Right cardiac atrium (tissue), 5 donors: Measurements from ENCODE around the gene ADAM10. TPM values are rescaled to one million over a fixed set of nuclear protein-coding genes. Genes with fewer than 3 reads are reported as not detected.

Experiments
- ATAC-seq, 2 donors: fragments of 200-7000 bp; cut with Tn5 transposase; one replicate each; pipeline versions ENCODE4 v1.8.0 to v1.9.1; 2020; ENCODE audit warnings: moderate library complexity in 2 of 2, mild to moderate bottlenecking in 1 of 2
- DNase-seq, 3 donors: peaks; one replicate each; pipeline ENCODE4 v3.0.0-alpha.2; 2020
- H3K27ac ChIP-seq: one replicate; pipeline ENCODE4 v1.5.1; 2013; ENCODE audit warnings: mild to moderate bottlenecking, low read length, control low read depth, moderate library complexity
- H3K27me3 ChIP-seq: one replicate; pipeline ENCODE4 v1.6.1; 2013; ENCODE audit not compliant: control insufficient read depth, insufficient read depth
- H3K4me1 ChIP-seq: one replicate; pipeline ENCODE4 v1.6.1; 2013; ENCODE audit warnings: low read length; ENCODE audit not compliant: control insufficient read depth, insufficient read depth
- H3K4me3 ChIP-seq: one replicate; pipeline ENCODE4 v1.5.1; 2013; ENCODE audit warnings: low read length, control low read depth
- H3K9me3 ChIP-seq: one replicate; pipeline ENCODE4 v1.6.1; 2013; ENCODE audit warnings: low read length; ENCODE audit not compliant: control insufficient read depth
- WGBS: extraction: QIAGEN DNeasy Blood & Tissue Kit; methylation state at CpG from one replicate; pipeline ENCODE4 v1.1.7; 2013; 5-methylcytosine and 5-hydroxymethylcytosine counted together
- intact Hi-C, 4 donors: fragments of 100-400 bp; cut with DNase I; formaldehyde crosslinking; loops; one replicate each; pipeline versions ENCODE4 v1.11.0 to v1.14.0; 2022 to 2023
- polyA plus RNA-seq: library from polyadenylated mRNA; stranded (reverse); fragments of 200-250 nt; gene quantifications from one replicate; pipeline ENCODE4 v1.2.3, GENCODE V29; 2013
- total RNA-seq, 4 donors: library from RNA; stranded (reverse); fragmentation: NEBNext Ultra II Directional; extraction: Animal tissue kit (Norgen Biotek cat#: 25700); gene quantifications; one replicate each; pipeline ENCODE4 v1.2.1, GENCODE V29; 2021
- donor health status: healthy with polysubstance abuse.
- donor health status: DM: no; HTN: yes; CAD: no.
- donor health status: DM: no; HTN: no; CAD: no.
- donor health status: DM: no; HTN: yes; CAD: no; lungs with severe emphysema.
- donor health status: DM: yes; HTN: yes; CAD: no.

The ADAM10 gene
- total and polyA plus RNA-seq, 5 donors, result 14.1 to 103 (median 92.8) TPM

- Histone ChIP-seq H3K4me1 (no peaks in the 10 kb centered on the region), H3K27me3 (no peaks in the 10 kb centered on the region), H3K9me3 (no peaks in the 10 kb centered on the region), H3K27ac (no peak overlapping the region), H3K4me3 (no peak overlapping the region)
- DNase-seq (no peak), ATAC-seq (no peak)
- 93% methylated on average over 2 of the region's 2 CpGs for WGBS
- intact Hi-C loops, result no loop called here
These were observed 78.3 kb downstream of the ADAM10 start for GRCh38 chr15:58671186-58671585.

GRCh38 chr15:58669108-58669507 lies 80.4 kb downstream of the ADAM10 start:
- intact Hi-C loops, result no loop called here
- ATAC-seq (no peak), DNase-seq (no peak)
- 35% methylated on average over 1 of the region's 1 CpG for WGBS
- H3K4me1 ChIP-seq, result no peaks in the 10 kb centered on the region
- no peaks in the 10 kb centered on the region for H3K9me3 ChIP-seq
- H3K4me3 ChIP-seq, result no peak overlapping the region
- no peaks in the 10 kb centered on the region for H3K27me3 ChIP-seq
- no peak overlapping the region for H3K27ac ChIP-seq

GRCh38 chr15:58666957-58667356 lies 82.5 kb downstream of the ADAM10 start:
- H3K27me3 ChIP-seq, result no peaks in the 10 kb centered on the region
- no peaks in the 10 kb centered on the region for H3K4me1 ChIP-seq
- 55% methylated on average over 1 of the region's 1 CpG for WGBS
- H3K4me3 ChIP-seq, result no peak overlapping the region
- no peak overlapping the region for H3K27ac ChIP-seq
- intact Hi-C loops, result no loop called here
- no peaks in the 10 kb centered on the region for H3K9me3 ChIP-seq
- ATAC-seq (no peak), DNase-seq (no peak)

GRCh38 chr15:58665672-58666071 lies 83.8 kb downstream of the ADAM10 start:
- 94% methylated on average over 2 of the region's 2 CpGs for WGBS
- H3K9me3 ChIP-seq, result no peaks in the 10 kb centered on the region
- intact Hi-C loops, result no loop called here
- H3K4me3 ChIP-seq, result no peak overlapping the region
- H3K4me1 ChIP-seq, result no peaks in the 10 kb centered on the region
- no peak overlapping the region for H3K27ac ChIP-seq
- no peak for ATAC-seq
- DNase-seq, result no peak
- H3K27me3 ChIP-seq, result no peaks in the 10 kb centered on the region

- no peaks in the 10 kb centered on the region for H3K9me3 ChIP-seq
- H3K4me1 ChIP-seq, result no peaks in the 10 kb centered on the region
- H3K27ac ChIP-seq, result no peak overlapping the region
- no peaks in the 10 kb centered on the region for H3K27me3 ChIP-seq
- intact Hi-C loops, result no loop called here
- no peak for DNase-seq
- no peak overlapping the region for H3K4me3 ChIP-seq
- ATAC-seq, result no peak
These were observed 99.4 kb downstream of the ADAM10 start for GRCh38 chr15:58650102-58650501.

- H3K4me1 ChIP-seq, result no peaks in the 10 kb centered on the region
- H3K9me3 ChIP-seq, result no peaks in the 10 kb centered on the region
- no peak overlapping the region for H3K4me3 ChIP-seq
- H3K27me3 ChIP-seq, result no peaks in the 10 kb centered on the region
- 97% methylated on average over 2 of the region's 2 CpGs for WGBS
- no peak for DNase-seq
- intact Hi-C loops, result no loop called here
- H3K27ac ChIP-seq, result no peak overlapping the region
- ATAC-seq, result no peak
These were observed 100.3 kb downstream of the ADAM10 start for GRCh38 chr15:58649175-58649574.

- no peak overlapping the region for H3K27ac ChIP-seq
- intact Hi-C loops, result no loop called here
- no peak overlapping the region for H3K4me3 ChIP-seq
- no peak for DNase-seq
- no peaks in the 10 kb centered on the region for H3K27me3 ChIP-seq
- no peak for ATAC-seq
- H3K4me1 ChIP-seq, result no peaks in the 10 kb centered on the region
- 90% methylated on average over 5 of the region's 5 CpGs for WGBS
- no peaks in the 10 kb centered on the region for H3K9me3 ChIP-seq
These were observed 105.5 kb downstream of the ADAM10 start for GRCh38 chr15:58643996-58644395.

- ATAC-seq, result no peak
- WGBS, result 76% methylated on average over 4 of the region's 4 CpGs
- no peak overlapping the region for H3K27ac ChIP-seq
These were observed 107.8 kb downstream of the ADAM10 start for GRCh38 chr15:58641660-58642059.

GRCh38 chr15:58639992-58640391 lies 109.5 kb downstream of the ADAM10 start:
- H3K27me3 ChIP-seq, result no peaks in the 10 kb centered on the region
- DNase-seq (no peak), ATAC-seq (no peak)
- H3K27ac ChIP-seq, result no peak overlapping the region
- H3K4me3 ChIP-seq, result no peak overlapping the region
- 92% methylated on average over 1 of the region's 1 CpG for WGBS
- intact Hi-C loops, result no loop called here
- no peaks in the 10 kb centered on the region for H3K4me1 ChIP-seq
- H3K9me3 ChIP-seq, result no peaks in the 10 kb centered on the region

More at GRCh38 chr15:58641660-58642059, 107.8 kb downstream of the ADAM10 start:
- no peaks in the 10 kb centered on the region for H3K4me1 ChIP-seq
- no peaks in the 10 kb centered on the region for H3K9me3 ChIP-seq
- no peak overlapping the region for H3K4me3 ChIP-seq
- H3K27me3 ChIP-seq, result no peaks in the 10 kb centered on the region
- DNase-seq, result no peak
- intact Hi-C loops, result no loop called here

GRCh38 chr15:58639002-58639756 lies 110.3 kb downstream of the ADAM10 start:
- intact Hi-C loops, result no loop called here
- ATAC-seq (no peak), DNase-seq (no peak)
- H3K4me1 ChIP-seq, result no peaks in the 10 kb centered on the region
- no peaks in the 10 kb centered on the region for H3K27me3 ChIP-seq
- 95% methylated on average over 2 of the region's 2 CpGs for WGBS
- no peak overlapping the region for H3K4me3 ChIP-seq
- H3K9me3 ChIP-seq, result no peaks in the 10 kb centered on the region
- no peak overlapping the region for H3K27ac ChIP-seq

- Histone ChIP-seq H3K27me3 (no peaks in the 10 kb centered on the region), H3K4me3 (no peak overlapping the region), H3K27ac (no peak overlapping the region), H3K4me1 (no peaks in the 10 kb centered on the region), H3K9me3 (no peaks in the 10 kb centered on the region)
- ATAC-seq (no peak), DNase-seq (no peak)
- intact Hi-C loops, result no loop called here
- 93% methylated on average over 2 of the region's 2 CpGs for WGBS
These were observed 116.7 kb downstream of the ADAM10 start for GRCh38 chr15:58632789-58633188.

- intact Hi-C loops, result no loop called here
- Histone ChIP-seq H3K27ac (no peak overlapping the region), H3K9me3 (no peaks in the 10 kb centered on the region)
These were observed 118.2 kb downstream of the ADAM10 start for GRCh38 chr15:58631319-58631718.

More at GRCh38 chr15:58631319-58631718, 118.2 kb downstream of the ADAM10 start:
- Histone ChIP-seq H3K27me3 (no peaks in the 10 kb centered on the region), H3K4me3 (no peak overlapping the region), H3K4me1 (no peaks in the 10 kb centered on the region)
- ATAC-seq, result no peak
- WGBS, result over 99% methylated on average over 2 of the region's 2 CpGs
- no peak for DNase-seq
